GM12878 (cell line): Measurements from ENCODE around the gene PANX2. TPM values are rescaled to one million over a fixed set of nuclear protein-coding genes. Genes with fewer than 3 reads are reported as not detected.

Source experiments
- ATF7 ChIP-seq: fragments of 450-650 bp; IDR thresholded peaks from 2 replicates; pipeline ENCODE4 v1.6.1; 2016; ENCODE audit warnings: low read depth, mild to moderate bottlenecking
- BACH1 ChIP-seq: fragments of 450-650 bp; IDR thresholded peaks from 2 replicates; pipeline ENCODE4 v1.6.1; 2017; ENCODE audit warnings: mild to moderate bottlenecking, borderline replicate concordance
- CBFB ChIP-seq: IDR thresholded peaks from 2 replicates; pipeline ENCODE4 v1.6.1; 2016; ENCODE audit warnings: antibody characterized with exemption, low read depth
- DPF2 ChIP-seq: fragments of 450-650 bp; IDR thresholded peaks from 2 replicates; pipeline ENCODE4 v1.6.1; 2017; ENCODE audit warnings: mild to moderate bottlenecking
- EED ChIP-seq: sonication (generic); IDR thresholded peaks from 2 replicates; pipeline ENCODE4 v1.6.1; 2016; ENCODE audit warnings: antibody characterized with exemption, low read depth
- ELK1 ChIP-seq: IDR thresholded peaks from 2 replicates; pipeline ENCODE4 v1.6.1; 2012; ENCODE audit warnings: low read depth, low read length, improper control_type of control experiment
- GATAD2B ChIP-seq: fragments of 450-650 bp; conservative IDR thresholded peaks from 2 replicates; pipeline ENCODE4 v1.6.1; 2017; ENCODE audit warnings: low read depth, mild to moderate bottlenecking, moderate library complexity
- HCFC1 ChIP-seq: fragments of 150-350 bp; IDR thresholded peaks from 2 replicates; pipeline ENCODE4 v1.6.1; 2014; ENCODE audit warnings: low read length
- HDAC2 ChIP-seq: fragments of 200-600 bp; sonication (generic); IDR thresholded peaks from 2 replicates; pipeline ENCODE4 v1.6.1; 2017
- KAT2A ChIP-seq: conservative IDR thresholded peaks from 2 replicates; pipeline ENCODE4 v1.6.1; 2011; ENCODE audit warnings: low read depth, low read length; ENCODE audit not compliant: control insufficient read depth
- MXI1 ChIP-seq: fragments of 150-350 bp; IDR thresholded peaks from 2 replicates; pipeline ENCODE4 v1.6.1; 2011; ENCODE audit warnings: low read depth, mild to moderate bottlenecking, inconsistent platforms, low read length, improper control_type of control experiment
- NBN ChIP-seq: fragments of 450-650 bp; IDR thresholded peaks from 2 replicates; pipeline ENCODE4 v1.6.1; 2016
- NR2F1 ChIP-seq: fragments of 450-650 bp; conservative IDR thresholded peaks from 2 replicates; pipeline ENCODE4 v1.6.1; 2017; ENCODE audit warnings: mild to moderate bottlenecking
- PML ChIP-seq: IDR thresholded peaks from 2 replicates; pipeline ENCODE4 v1.6.1; 2012; ENCODE audit warnings: low read length, inconsistent platforms
- POLR2AphosphoS5 ChIP-seq: IDR thresholded peaks from 2 replicates; pipeline ENCODE4 v1.6.1; 2011; ENCODE audit warnings: mild to moderate bottlenecking, low read length, inconsistent platforms
- POU2F2 ChIP-seq: IDR thresholded peaks from 3 replicates; pipeline ENCODE4 v1.6.1; 2011; ENCODE audit warnings: low read depth, mild to moderate bottlenecking, low read length, borderline replicate concordance
- RBBP5 ChIP-seq: fragments of 200-600 bp; sonication (generic); conservative IDR thresholded peaks from 2 replicates; pipeline ENCODE4 v1.6.1; 2016
- RELA ChIP-seq: fragments of 450-650 bp; IDR thresholded peaks from 2 replicates; pipeline ENCODE4 v1.8.0; 2014; ENCODE audit warnings: borderline replicate concordance; ENCODE audit not compliant: partially characterized antibody
- SMAD5 ChIP-seq: IDR thresholded peaks from 2 replicates; pipeline ENCODE4 v1.6.1; 2016; ENCODE audit warnings: antibody characterized with exemption, low read depth
- SPI1 ChIP-seq: IDR thresholded peaks from 2 replicates; pipeline ENCODE4 v1.6.1; 2011; ENCODE audit warnings: low read depth, mild to moderate bottlenecking, low read length, moderate library complexity, borderline replicate concordance; ENCODE audit not compliant: insufficient read depth
- SREBF1 ChIP-seq: IDR thresholded peaks from 2 replicates; pipeline ENCODE4 v1.6.1; 2012; ENCODE audit warnings: mild to moderate bottlenecking, low read length
- ZNF687 ChIP-seq: fragments of 450-650 bp; IDR thresholded peaks from 2 replicates; pipeline ENCODE4 v1.6.1; 2017; ENCODE audit warnings: mild to moderate bottlenecking, moderate library complexity
- polyA plus RNA-seq, 11 experiments: library from polyadenylated mRNA; depleted of rRNA in 4 of 11; unstranded in 6 of 11; stranded (reverse) in 5 of 11; fragments of >200 nt; fragmentation: Nextera tagmentation in 4 of 11; fragmentation: Illumina TruSeq in 1 of 11; extraction: Ambion mirVana in 4 of 11; extraction: Trizol in 1 of 11; gene quantifications; 1 replicate in 1 of 11; 2 replicates in 10 of 11; pipeline versions ENCODE4 v1.2.1 to v1.2.3, GENCODE V29; 2011 to 2016; ENCODE audit warnings: inconsistent platforms in 2 of 11, missing spikeins in 2 of 11, low read depth in 1 of 11
- total RNA-seq, 4 experiments: library from RNA; depleted of rRNA in 3 of 4; stranded (reverse); fragments of >200 nt in 3 of 4; fragmentation: Illumina TruSeq in 1 of 4; extraction: Trizol in 1 of 4; gene quantifications; 2 replicates each; pipeline versions ENCODE4 v1.2.1 to v1.2.3, GENCODE V29; 2013 to 2021
- TF ChIP-seq, protein P1 (sequence below): fragments of 450-650 bp; IDR thresholded peaks from 2 replicates; pipeline ENCODE4 v1.6.1; 2016; ENCODE audit warnings: mild to moderate bottlenecking
- TF ChIP-seq, protein P2 (sequence below): fragments of 450-650 bp; IDR thresholded peaks from 2 replicates; pipeline ENCODE4 v1.6.1; 2017; ENCODE audit warnings: low read depth, mild to moderate bottlenecking, moderate library complexity

The PANX2 gene
- total and polyA plus RNA-seq, 10 of the 15 experiments (the other 5 are each of a cell fraction or from before 2014, with no cell fraction given), result 0.04 to 0.44 (median 0.17) TPM; not detected in 5

DNA sequence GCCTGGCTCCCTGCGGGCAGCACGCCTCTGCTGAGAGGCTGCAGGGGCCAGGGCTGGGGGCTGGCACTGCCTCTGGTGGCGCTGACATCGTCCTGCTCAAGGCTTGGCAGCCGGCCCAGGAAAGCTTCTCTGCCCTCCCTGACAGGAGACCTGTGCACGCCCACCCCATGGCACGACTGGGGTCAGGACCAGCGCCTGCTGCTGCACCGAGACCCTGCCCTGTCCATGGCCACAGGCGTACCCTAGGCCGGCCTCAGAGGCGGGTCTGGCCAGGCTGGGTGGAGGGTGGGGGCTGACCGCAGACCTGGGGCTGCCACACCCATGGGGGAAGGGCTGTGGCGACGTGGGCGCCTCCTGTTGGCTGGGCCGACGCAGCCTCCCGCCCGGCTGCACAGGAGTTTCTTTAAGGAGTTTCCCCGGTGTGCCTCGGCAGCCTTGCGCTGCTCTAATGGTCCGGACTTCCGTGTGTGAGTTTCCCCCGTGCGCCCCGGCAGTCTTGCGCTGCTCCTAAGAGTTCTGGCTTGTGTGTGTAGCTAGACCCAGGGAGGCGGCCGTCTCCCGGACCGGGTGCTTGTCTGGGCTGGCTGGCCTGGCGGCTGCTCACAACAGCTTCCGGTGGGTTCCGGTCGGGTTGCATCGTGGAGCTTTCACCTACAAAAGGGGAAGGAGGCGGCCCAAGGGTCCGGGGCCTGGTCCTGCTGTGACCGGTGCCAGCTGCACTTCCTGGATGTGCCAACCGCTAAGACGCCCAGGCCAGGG, 19.8 kb downstream of the PANX2 start (continued):
- TF ChIP-seq ZNF687, result 0 out of 2 replicates have a peak, but pooled peaks have one; percentile 69
- peak; percentile 60 for TF ChIP-seq RELA
- peak; percentile 50; the same call in 1 of the 2 replicates for TF ChIP-seq SPI1
- no peak for TF ChIP-seq ATF7
- TF ChIP-seq ELK1, result no peak; the same call in 1 of the 2 replicates
- TF ChIP-seq KAT2A, result no peak
- no peak for TF ChIP-seq HDAC2
- TF ChIP-seq PML, result no peak
- TF ChIP-seq RBBP5, result 0 out of 2 replicates have a peak, but pooled peaks have one; percentile 55
- TF ChIP-seq HCFC1, result no peak; the same call in 1 of the 2 replicates
- TF ChIP-seq, protein P1, sequence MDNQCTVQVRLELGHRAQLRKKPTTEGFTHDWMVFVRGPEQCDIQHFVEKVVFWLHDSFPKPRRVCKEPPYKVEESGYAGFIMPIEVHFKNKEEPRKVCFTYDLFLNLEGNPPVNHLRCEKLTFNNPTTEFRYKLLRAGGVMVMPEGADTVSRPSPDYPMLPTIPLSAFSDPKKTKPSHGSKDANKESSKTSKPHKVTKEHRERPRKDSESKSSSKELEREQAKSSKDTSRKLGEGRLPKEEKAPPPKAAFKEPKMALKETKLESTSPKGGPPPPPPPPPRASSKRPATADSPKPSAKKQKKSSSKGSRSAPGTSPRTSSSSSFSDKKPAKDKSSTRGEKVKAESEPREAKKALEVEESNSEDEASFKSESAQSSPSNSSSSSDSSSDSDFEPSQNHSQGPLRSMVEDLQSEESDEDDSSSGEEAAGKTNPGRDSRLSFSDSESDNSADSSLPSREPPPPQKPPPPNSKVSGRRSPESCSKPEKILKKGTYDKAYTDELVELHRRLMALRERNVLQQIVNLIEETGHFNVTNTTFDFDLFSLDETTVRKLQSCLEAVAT, result peak; percentile 48
- peak; percentile 62 for TF ChIP-seq EED
- peak; percentile 90 for TF ChIP-seq CBFB
- peak; percentile 60; the same call in 2 of the 3 replicates for TF ChIP-seq POU2F2
- peak; percentile 50; the same call in 1 of the 2 replicates for TF ChIP-seq NR2F1
- peak; percentile 49; the same call in 1 of the 2 replicates for TF ChIP-seq SMAD5
- TF ChIP-seq GATAD2B, result peak; percentile 61; the same call in 1 of the 2 replicates
- peak; percentile 12 for TF ChIP-seq DPF2
- peak; percentile 75 for TF ChIP-seq MXI1
- no peak for TF ChIP-seq SREBF1
- TF ChIP-seq POLR2AphosphoS5, result peak; percentile 79
- 0 out of 2 replicates have a peak, but pooled peaks have one; percentile 73 for TF ChIP-seq NBN
- TF ChIP-seq, protein P2, sequence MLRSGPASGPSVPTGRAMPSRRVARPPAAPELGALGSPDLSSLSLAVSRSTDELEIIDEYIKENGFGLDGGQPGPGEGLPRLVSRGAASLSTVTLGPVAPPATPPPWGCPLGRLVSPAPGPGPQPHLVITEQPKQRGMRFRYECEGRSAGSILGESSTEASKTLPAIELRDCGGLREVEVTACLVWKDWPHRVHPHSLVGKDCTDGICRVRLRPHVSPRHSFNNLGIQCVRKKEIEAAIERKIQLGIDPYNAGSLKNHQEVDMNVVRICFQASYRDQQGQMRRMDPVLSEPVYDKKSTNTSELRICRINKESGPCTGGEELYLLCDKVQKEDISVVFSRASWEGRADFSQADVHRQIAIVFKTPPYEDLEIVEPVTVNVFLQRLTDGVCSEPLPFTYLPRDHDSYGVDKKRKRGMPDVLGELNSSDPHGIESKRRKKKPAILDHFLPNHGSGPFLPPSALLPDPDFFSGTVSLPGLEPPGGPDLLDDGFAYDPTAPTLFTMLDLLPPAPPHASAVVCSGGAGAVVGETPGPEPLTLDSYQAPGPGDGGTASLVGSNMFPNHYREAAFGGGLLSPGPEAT, result peak; percentile 64; the same call in 1 of the 2 replicates
- 0 out of 2 replicates have a peak, but pooled peaks have one; percentile 8 for TF ChIP-seq BACH1
